Astrocyte (in vitro differentiated cells and primary cell): ENCODE measurements around the gene LRCOL1. TPM values are rescaled to one million over a fixed set of nuclear protein-coding genes. Genes with fewer than 3 reads are reported as not detected.

Experiments
- DNase-seq: peaks from one replicate; pipeline ENCODE4 v3.0.0-alpha.2; 2010; ENCODE audit warnings: low read depth
- FAIRE-seq: peaks from 2 replicates; lab custom pipeline; 2011; peaks lifted over from hg19 to GRCh38; lab: Jason Lieb, UNC
- H2AFZ ChIP-seq: 2 replicates; pipeline ENCODE4 v1.6.0; 2012; ENCODE audit warnings: low read depth, low read length, inconsistent platforms
- H3K27ac ChIP-seq: 2 replicates; pipeline ENCODE4 v1.5.1; 2011; ENCODE audit warnings: low read depth, low read length, inconsistent platforms
- H3K27me3 ChIP-seq: 2 replicates; pipeline ENCODE4 v1.6.0; 2011; ENCODE audit warnings: low read length, inconsistent platforms; ENCODE audit not compliant: insufficient read depth
- H3K36me3 ChIP-seq: 2 replicates; pipeline ENCODE4 v1.5.1; 2011; ENCODE audit warnings: low read length, inconsistent platforms; ENCODE audit not compliant: insufficient read depth
- H3K4me1 ChIP-seq: 2 replicates; pipeline ENCODE4 v1.5.1; 2011; ENCODE audit warnings: low read length, inconsistent platforms; ENCODE audit not compliant: insufficient read depth
- H3K4me2 ChIP-seq: 2 replicates; pipeline ENCODE4 v1.6.0; 2012; ENCODE audit warnings: low read length, inconsistent platforms
- H3K4me3 ChIP-seq: 2 replicates; pipeline ENCODE4 v1.5.1; 2011; ENCODE audit warnings: low read depth, mild to moderate bottlenecking, low read length, inconsistent platforms; ENCODE audit not compliant: insufficient read depth
- H3K79me2 ChIP-seq: 2 replicates; pipeline ENCODE4 v1.6.0; 2012; ENCODE audit warnings: mild to moderate bottlenecking, low read length, inconsistent platforms; ENCODE audit not compliant: insufficient read depth
- H3K9ac ChIP-seq: 2 replicates; pipeline ENCODE4 v1.6.0; 2012; ENCODE audit warnings: mild to moderate bottlenecking, low read length, inconsistent platforms
- H3K9me3 ChIP-seq: 2 replicates; pipeline ENCODE4 v1.5.1; 2012; ENCODE audit warnings: low read depth, mild to moderate bottlenecking, low read length, inconsistent platforms; ENCODE audit not compliant: insufficient read depth
- H4K20me1 ChIP-seq: 2 replicates; pipeline ENCODE4 v1.6.0; 2012; ENCODE audit warnings: low read length, inconsistent platforms; ENCODE audit not compliant: insufficient read depth
- H3K27ac Mint-ChIP-seq: one replicate; pipeline ENCODE4 v1.8.0; 2021; ENCODE audit warnings: mild to moderate bottlenecking, mixed read lengths; ENCODE audit not compliant: unreplicated experiment
- H3K27me3 Mint-ChIP-seq: one replicate; pipeline ENCODE4 v1.8.0; 2021; ENCODE audit warnings: low read depth, mixed read lengths; ENCODE audit not compliant: unreplicated experiment
- H3K36me3 Mint-ChIP-seq: one replicate; pipeline ENCODE4 v1.8.0; 2021; ENCODE audit warnings: low read depth, mixed read lengths; ENCODE audit not compliant: unreplicated experiment
- H3K4me1 Mint-ChIP-seq: one replicate; pipeline ENCODE4 v1.8.0; 2021; ENCODE audit warnings: low read depth, mixed read lengths; ENCODE audit not compliant: unreplicated experiment
- H3K4me3 Mint-ChIP-seq: one replicate; pipeline ENCODE4 v1.8.0; 2021; ENCODE audit warnings: mild to moderate bottlenecking, moderate library complexity, mixed read lengths; ENCODE audit not compliant: unreplicated experiment
- H3K9me3 Mint-ChIP-seq: one replicate; pipeline ENCODE4 v1.8.0; 2021; ENCODE audit warnings: mild to moderate bottlenecking, mixed read lengths; ENCODE audit not compliant: unreplicated experiment
- CTCF ChIP-seq: IDR thresholded peaks from 2 replicates; pipeline ENCODE4 v1.5.1; 2011; ENCODE audit warnings: low read depth, mild to moderate bottlenecking, inconsistent platforms, low read length, moderate library complexity; ENCODE audit not compliant: insufficient read depth
- EZH2 ChIP-seq: IDR thresholded peaks from 2 replicates; pipeline ENCODE4 v1.6.1; 2012; ENCODE audit warnings: mild to moderate bottlenecking, low read length, inconsistent platforms; ENCODE audit not compliant: insufficient read depth
- total RNA-seq: library from RNA; stranded (reverse); gene quantifications from 2 replicates; pipeline ENCODE4 v1.2.1, GENCODE V29; 2021

LRCOL1 gene
- total RNA-seq, 1 donor from 2014 or later = not detected

DNA sequence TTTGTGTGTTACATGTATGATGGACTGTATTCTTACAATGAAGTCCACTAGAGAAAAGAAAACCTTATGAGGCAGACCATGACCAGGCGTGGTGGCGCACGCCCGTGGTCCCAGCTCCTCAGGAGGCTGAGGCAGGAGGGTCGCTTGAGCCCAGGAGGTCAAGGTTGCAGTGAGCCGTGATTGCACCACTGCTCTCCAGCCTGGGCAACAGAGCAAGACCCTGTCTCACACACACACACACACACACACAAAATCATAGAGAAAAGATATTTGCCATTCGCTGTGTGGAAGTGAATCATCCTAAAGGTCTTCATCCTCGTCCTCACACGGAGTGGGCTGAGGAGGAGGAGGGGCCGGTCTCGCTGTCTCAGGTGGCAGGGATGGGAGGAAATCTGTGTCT is 32.3 kb downstream of the LRCOL1 start:
- H3K27ac ChIP-seq = no peak overlapping the region
- no peak overlapping the region for H3K4me2 ChIP-seq
- H3K9ac ChIP-seq = no peak overlapping the region
- H4K20me1 ChIP-seq = peaks cover 10% of the 10 kb centered on the region
- H3K9me3 ChIP-seq = no peaks in the 10 kb centered on the region
- H3K79me2 ChIP-seq = no peaks in the 10 kb centered on the region
- DNase-seq (no peak), FAIRE-seq (no peak)
- Mint-ChIP-seq H3K27me3 (peaks cover 11% of the 10 kb centered on the region), H3K4me3 (no peak overlapping the region), H3K27ac (no peak overlapping the region), H3K36me3 (peaks cover 16% of the 10 kb centered on the region), H3K4me1 (no peaks in the 10 kb centered on the region), H3K9me3 (no peaks in the 10 kb centered on the region)
- H3K4me3 ChIP-seq = no peak overlapping the region
- no peaks in the 10 kb centered on the region for H3K27me3 ChIP-seq
- no peaks in the 10 kb centered on the region for H3K4me1 ChIP-seq
- peaks cover 3% of the 10 kb centered on the region for H3K36me3 ChIP-seq
- TF ChIP-seq CTCF = no peak
- no peak for TF ChIP-seq EZH2
- no peak overlapping the region for H2AFZ ChIP-seq

GRCh38 chr12:132577191-132577920 is 33.0 kb downstream of the LRCOL1 start:
- H3K79me2 ChIP-seq = no peaks in the 10 kb centered on the region
- no peak overlapping the region for H2AFZ ChIP-seq
- Mint-ChIP-seq H3K4me3 (no peak overlapping the region), H3K36me3 (peaks cover 16% of the 10 kb centered on the region), H3K27me3 (peaks cover 11% of the 10 kb centered on the region), H3K4me1 (no peaks in the 10 kb centered on the region), H3K9me3 (no peaks in the 10 kb centered on the region), H3K27ac (no peak overlapping the region)
- H3K9ac ChIP-seq = no peak overlapping the region
- peaks cover 3% of the 10 kb centered on the region for H3K36me3 ChIP-seq
- no peak overlapping the region for H3K4me2 ChIP-seq
- no peak for FAIRE-seq
- TF ChIP-seq CTCF (no peak), EZH2 (no peak)
- H3K9me3 ChIP-seq = no peaks in the 10 kb centered on the region
- H3K4me1 ChIP-seq = no peaks in the 10 kb centered on the region
- no peak for DNase-seq
- H3K27me3 ChIP-seq = no peaks in the 10 kb centered on the region
- H4K20me1 ChIP-seq = peaks cover 10% of the 10 kb centered on the region
- H3K4me3 ChIP-seq = no peak overlapping the region
- H3K27ac ChIP-seq = no peak overlapping the region

DNA sequence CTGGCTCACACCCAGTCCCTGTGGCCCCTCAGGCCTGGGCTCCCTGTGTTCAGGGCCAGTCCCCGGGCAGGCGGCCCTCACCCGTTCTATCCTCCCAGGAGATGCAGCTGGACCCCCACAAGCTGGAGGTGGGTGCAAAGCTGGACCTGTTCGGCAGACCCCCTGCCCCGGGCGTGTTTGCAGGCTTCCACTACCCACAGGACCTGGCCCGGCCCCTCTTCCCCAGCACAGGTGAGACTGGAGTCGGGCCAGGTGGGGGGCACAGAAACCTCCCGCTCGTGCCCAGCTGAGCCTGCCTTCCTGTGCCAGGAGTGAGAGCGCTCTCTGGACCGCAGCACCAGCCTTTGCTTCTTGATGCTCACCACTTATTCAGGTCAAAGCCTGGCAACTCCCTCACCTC is 33.7 kb downstream of the LRCOL1 start:
- no peaks in the 10 kb centered on the region for H3K79me2 ChIP-seq
- peaks cover 11% of the 10 kb centered on the region for H3K27me3 Mint-ChIP-seq
- no peak overlapping the region for H3K4me3 Mint-ChIP-seq
- H3K27ac ChIP-seq = no peak overlapping the region
- no peaks in the 10 kb centered on the region for H3K9me3 ChIP-seq
- DNase-seq = no peak
- H2AFZ ChIP-seq = no peak overlapping the region
- H3K9ac ChIP-seq = no peak overlapping the region
- TF ChIP-seq CTCF (no peak), EZH2 (no peak)
- no peak for FAIRE-seq
- H3K4me1 ChIP-seq = no peaks in the 10 kb centered on the region
- H3K27ac Mint-ChIP-seq = no peak overlapping the region
- H3K9me3 Mint-ChIP-seq = no peaks in the 10 kb centered on the region
- no peak overlapping the region for H3K4me2 ChIP-seq
- no peak overlapping the region for H3K4me3 ChIP-seq
- no peaks in the 10 kb centered on the region for H3K4me1 Mint-ChIP-seq
- H3K36me3 ChIP-seq = peaks cover 3% of the 10 kb centered on the region
- H3K36me3 Mint-ChIP-seq = peaks cover 16% of the 10 kb centered on the region
- no peaks in the 10 kb centered on the region for H3K27me3 ChIP-seq
- H4K20me1 ChIP-seq = peaks cover 10% of the 10 kb centered on the region
